ENCODE measurements around the gene ADM2. TPM values are rescaled to one million over a fixed set of nuclear protein-coding genes. Genes with fewer than 3 reads are reported as not detected.
A peak's percentile ranks its signal among the peaks of the same experiment; 100 is the strongest.

Gene ADM2
- total and polyA plus RNA-seq, 2 of the 13 experiments (the other 11 are each of a cell fraction or from before 2014, with no cell fraction given), result 1.2 to 3.0 TPM

DNA sequence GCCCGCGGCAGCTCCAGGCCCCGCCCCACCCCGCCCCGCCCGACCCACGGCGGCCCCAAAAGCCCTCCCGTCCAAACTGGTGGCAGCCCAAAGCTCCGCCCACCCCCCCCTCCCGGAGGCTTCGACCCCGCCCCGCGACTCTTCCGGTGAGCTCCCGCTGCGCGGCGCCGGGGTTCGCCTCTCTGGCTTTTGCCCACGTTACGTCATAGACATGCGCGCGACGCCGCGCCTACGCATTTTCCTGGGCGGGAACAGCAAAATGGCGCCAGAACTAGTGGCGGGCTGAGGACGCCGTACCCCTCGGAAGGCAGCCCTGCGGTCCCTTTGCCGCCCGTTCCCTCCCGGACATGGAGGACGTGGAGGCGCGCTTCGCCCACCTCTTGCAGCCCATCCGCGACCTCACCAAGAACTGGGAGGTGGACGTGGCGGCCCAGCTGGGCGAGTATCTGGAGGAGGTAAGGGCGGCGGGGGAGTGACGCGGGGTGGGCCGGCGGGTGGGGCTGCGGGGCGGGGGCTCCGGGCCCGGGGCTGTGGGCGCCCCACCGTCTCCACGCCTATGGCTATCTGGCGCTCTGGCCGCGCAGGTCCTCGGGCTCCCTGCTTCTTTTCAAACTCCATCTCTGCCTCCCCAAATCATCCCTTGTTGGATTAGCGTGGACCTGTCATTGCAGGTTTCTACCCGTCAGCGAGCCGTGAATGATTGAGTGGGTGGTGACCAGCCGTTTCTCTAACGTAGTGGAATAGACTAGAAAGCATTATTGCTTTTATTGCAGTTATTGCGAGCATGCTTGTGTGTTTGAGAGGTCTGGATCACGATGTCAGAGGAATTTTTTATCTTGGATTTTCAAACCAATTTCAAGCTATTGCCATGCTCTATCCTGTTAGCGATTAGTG is 26.9 kb downstream of the ADM2 start, which contains the start of gene NCAPH2 (continued):
- no peak for TF ChIP-seq ZNF512B (CRISPR knock-in tag; IDR thresholded peaks at IDR 0.05; ENCODE audit: borderline replicate concordance)
- TF ChIP-seq, protein P1, sequence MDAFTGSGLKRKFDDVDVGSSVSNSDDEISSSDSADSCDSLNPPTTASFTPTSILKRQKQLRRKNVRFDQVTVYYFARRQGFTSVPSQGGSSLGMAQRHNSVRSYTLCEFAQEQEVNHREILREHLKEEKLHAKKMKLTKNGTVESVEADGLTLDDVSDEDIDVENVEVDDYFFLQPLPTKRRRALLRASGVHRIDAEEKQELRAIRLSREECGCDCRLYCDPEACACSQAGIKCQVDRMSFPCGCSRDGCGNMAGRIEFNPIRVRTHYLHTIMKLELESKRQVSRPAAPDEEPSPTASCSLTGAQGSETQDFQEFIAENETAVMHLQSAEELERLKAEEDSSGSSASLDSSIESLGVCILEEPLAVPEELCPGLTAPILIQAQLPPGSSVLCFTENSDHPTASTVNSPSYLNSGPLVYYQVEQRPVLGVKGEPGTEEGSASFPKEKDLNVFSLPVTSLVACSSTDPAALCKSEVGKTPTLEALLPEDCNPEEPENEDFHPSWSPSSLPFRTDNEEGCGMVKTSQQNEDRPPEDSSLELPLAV (CRISPR knock-in tag; conservative IDR thresholded peaks at IDR 0.05; ENCODE audit: low read depth), result 0 out of 2 replicates have a peak, but pooled peaks have one; percentile 50
- peak; percentile 64; the same call in 1 of the 2 replicates for TF ChIP-seq RXRB (CRISPR knock-in tag; IDR thresholded peaks at IDR 0.05; ENCODE audit: borderline replicate concordance)
- TF ChIP-seq ZHX1 (CRISPR knock-in tag; IDR thresholded peaks at IDR 0.05; ENCODE audit: low read depth), result 0 out of 2 replicates have a peak, but pooled peaks have one; percentile 47
- no peak for TF ChIP-seq ZNF343 (CRISPR knock-in tag; IDR thresholded peaks at IDR 0.05)
- no peak for TF ChIP-seq AKAP8 (CRISPR knock-in tag; IDR thresholded peaks at IDR 0.05)
- TF ChIP-seq DPF2 (CRISPR knock-in tag; IDR thresholded peaks at IDR 0.05; ENCODE audit: borderline replicate concordance, low read depth), result no peak
- no peak for TF ChIP-seq ZNF33B (CRISPR knock-in tag; IDR thresholded peaks at IDR 0.05)
- TF ChIP-seq EP300 (IDR thresholded peaks at IDR 0.05; ENCODE audit: low read depth in 2 of 2, low read length in 2 of 2), result peak; percentile 42 to 53; a peak in 1 of 4 replicates
- TF ChIP-seq EP300 (CRISPR knock-in tag; IDR thresholded peaks at IDR 0.05; ENCODE audit: borderline replicate concordance), result 0 out of 2 replicates have a peak, but pooled peaks have one; percentile 36
- no peak for TF ChIP-seq ZSCAN21 (CRISPR knock-in tag; IDR thresholded peaks at IDR 0.05; ENCODE audit: borderline replicate concordance)
- no peak for TF ChIP-seq NFATC3 (CRISPR knock-in tag; IDR thresholded peaks at IDR 0.05)
- peak; percentile 83 for TF ChIP-seq ATF7 (IDR thresholded peaks at IDR 0.05)
- TF ChIP-seq ATF7 (CRISPR knock-in tag; IDR thresholded peaks at IDR 0.05), result no peak; the same call in 1 of the 2 replicates
- TF ChIP-seq BORCS8-MEF2B (CRISPR knock-in tag; IDR thresholded peaks at IDR 0.05), result peak; percentile 77; the same call in 1 of the 2 replicates
- TF ChIP-seq ZNF724P (CRISPR knock-in tag; IDR thresholded peaks at IDR 0.05; ENCODE audit: borderline replicate concordance), result no peak
- no peak; the same call in 1 of the 2 replicates for TF ChIP-seq AHR (CRISPR knock-in tag; IDR thresholded peaks at IDR 0.05)
- no peak for TF ChIP-seq ZBTB46 (CRISPR knock-in tag; IDR thresholded peaks at IDR 0.05; ENCODE audit: borderline replicate concordance)
- TF ChIP-seq ZNF460 (CRISPR knock-in tag; IDR thresholded peaks at IDR 0.05; ENCODE audit: borderline replicate concordance), result no peak

All from HepG2 (cell line).